H1 (cell line): ENCODE measurements around the gene FHIP2A. TPM values are rescaled to one million over a fixed set of nuclear protein-coding genes. Genes with fewer than 3 reads are reported as not detected.

Source experiments
- CTCF ChIA-PET: fragments of 300-600 bp; sonication (Branson Sonifier 250); formaldehyde crosslinking; loops from one replicate; lab custom pipeline; 2021; ENCODE audit not compliant: partially characterized antibody; lab: Charles Lee
- POLR2A ChIA-PET: fragments of 300-600 bp; sonication (Branson Sonifier 250); formaldehyde crosslinking; loops from one replicate; lab custom pipeline; 2021; ENCODE audit warnings: inconsistent platforms; ENCODE audit not compliant: partially characterized antibody; lab: Charles Lee
- DNase-seq, 2 experiments: peaks; one replicate each; pipeline versions ENCODE4 v3.0.0 to v3.0.0-alpha.2; 2010 to 2022; ENCODE audit warnings: low spot score in 2 of 2, low read depth in 1 of 2, mixed read lengths in 1 of 2
- FAIRE-seq: peaks from 2 replicates; lab custom pipeline; 2011; peaks lifted over from hg19 to GRCh38; lab: Jason Lieb, UNC
- H2AFZ ChIP-seq: 2 replicates; pipeline ENCODE4 v1.8.1; 2012; ENCODE audit warnings: low read length, inconsistent platforms
- H2AK5ac ChIP-seq: 2 replicates; pipeline ENCODE4 v1.6.1; 2013; ENCODE audit warnings: low read depth, low read length
- H2BK120ac ChIP-seq: replicated peaks from 2 replicates; pipeline ENCODE3; 2013; ENCODE audit warnings: low read depth, low read length, inconsistent platforms
- H2BK12ac ChIP-seq: 2 replicates; pipeline ENCODE4 v1.6.1; 2013; ENCODE audit warnings: low read depth, low read length
- H2BK15ac ChIP-seq: 2 replicates; pipeline ENCODE4 v1.6.1; 2013; ENCODE audit warnings: low read length
- H2BK20ac ChIP-seq: 2 replicates; pipeline ENCODE4 v1.6.1; 2013; ENCODE audit warnings: low read length
- H2BK5ac ChIP-seq: 2 replicates; pipeline ENCODE4 v1.6.1; 2013; ENCODE audit warnings: low read depth, low read length
- H3K14ac ChIP-seq: 2 replicates; pipeline ENCODE4 v1.6.1; 2013; ENCODE audit warnings: inconsistent platforms; ENCODE audit not compliant: insufficient read length
- H3K18ac ChIP-seq: 2 replicates; pipeline ENCODE4 v1.6.1; 2013; ENCODE audit warnings: low read length; ENCODE audit errors: extremely low read depth
- H3K23ac ChIP-seq: 2 replicates; pipeline ENCODE4 v1.6.1; 2013; ENCODE audit warnings: inconsistent platforms; ENCODE audit not compliant: insufficient read length
- H3K23me2 ChIP-seq: 2 replicates; pipeline ENCODE4 v1.6.1; 2013; ENCODE audit warnings: low read depth, low read length
- H3K27ac ChIP-seq: 2 replicates; pipeline ENCODE4 v1.6.1; 2011; ENCODE audit warnings: low read depth, low read length, inconsistent platforms
- H3K27me3 ChIP-seq, 4 experiments: replicated peaks in 1 of 4; 1 replicate in 1 of 4; 2 replicates in 3 of 4; pipeline versions ENCODE4 v1.6.1 to v1.8.1; 2011 to 2013; ENCODE audit warnings: low read length in 3 of 4, mild to moderate bottlenecking in 3 of 4, inconsistent platforms in 2 of 4, mixed read lengths in 2 of 4, moderate library complexity in 1 of 4; ENCODE audit not compliant: control insufficient read depth in 3 of 4, insufficient read depth in 3 of 4; ENCODE audit errors: extremely low read depth in 1 of 4
- H3K36me3 ChIP-seq, 4 experiments: 2 replicates each; pipeline versions ENCODE4 v1.6.1 to v1.8.1; 2011 to 2013; ENCODE audit warnings: mild to moderate bottlenecking in 4 of 4, low read length in 3 of 4, moderate library complexity in 2 of 4, control low read depth in 1 of 4, inconsistent platforms in 1 of 4; ENCODE audit not compliant: insufficient read depth in 4 of 4, control insufficient read depth in 2 of 4
- H3K4ac ChIP-seq: replicated peaks from 2 replicates; pipeline ENCODE3; 2013; ENCODE audit warnings: low read length, low read depth, mixed read lengths, inconsistent platforms; ENCODE audit not compliant: insufficient read length
- H3K4me1 ChIP-seq, 4 experiments: replicated peaks in 1 of 4; 1 replicate in 1 of 4; 2 replicates in 3 of 4; pipeline versions ENCODE4 v1.6.1 to v1.8.1; 2011 to 2013; ENCODE audit warnings: low read length in 3 of 4, inconsistent platforms in 2 of 4, mixed read lengths in 1 of 4; ENCODE audit not compliant: insufficient read depth in 4 of 4, control insufficient read depth in 3 of 4
- H3K4me2 ChIP-seq, 2 experiments: 2 replicates each; pipeline versions ENCODE4 v1.6.1 to v1.8.1; 2011 to 2013; ENCODE audit warnings: low read depth in 2 of 2, low read length in 2 of 2, control low read depth in 1 of 2, inconsistent platforms in 1 of 2, mild to moderate bottlenecking in 1 of 2; ENCODE audit not compliant: insufficient read depth in 1 of 2
- H3K4me3 ChIP-seq, 4 experiments: fragments of 200-600, 300-600 bp in 1 of 4; sonication (generic), shearing (Covaris generic), sonication (Bioruptor Twin) in 1 of 4; 2 replicates each; pipeline versions ENCODE4 v1.5.1 to v1.8.1; 2011 to 2016; ENCODE audit warnings: low read length in 4 of 4, low read depth in 3 of 4, control low read depth in 2 of 4, inconsistent platforms in 2 of 4, mild to moderate bottlenecking in 2 of 4, mixed read lengths in 1 of 4, moderate library complexity in 1 of 4; ENCODE audit not compliant: insufficient read depth in 2 of 4; ENCODE audit errors: extremely low read depth in 1 of 4
- H3K56ac ChIP-seq: replicated peaks from 2 replicates; pipeline ENCODE3; 2013; ENCODE audit warnings: low read depth, mild to moderate bottlenecking, mixed read lengths, low read length, inconsistent platforms; ENCODE audit not compliant: insufficient read length
- H3K79me1 ChIP-seq: 2 replicates; pipeline ENCODE4 v1.6.1; 2013; ENCODE audit warnings: low read depth, low read length, control low read depth
- H3K79me2 ChIP-seq, 2 experiments: 2 replicates each; pipeline versions ENCODE4 v1.6.1 to v1.8.1; 2012 to 2013; ENCODE audit warnings: low read length in 2 of 2, mild to moderate bottlenecking in 2 of 2, inconsistent platforms in 1 of 2; ENCODE audit not compliant: insufficient read depth in 2 of 2, control insufficient read depth in 1 of 2
- H3K9ac ChIP-seq, 4 experiments: replicated peaks in 1 of 4; 1 replicate in 1 of 4; 2 replicates in 3 of 4; pipeline versions ENCODE4 v1.6.1 to v1.8.1; 2011 to 2013; ENCODE audit warnings: low read depth in 3 of 4, low read length in 3 of 4, control low read depth in 2 of 4, mild to moderate bottlenecking in 2 of 4, moderate library complexity in 2 of 4, inconsistent platforms in 1 of 4; ENCODE audit errors: extremely low read depth in 1 of 4
- H3K9me3 ChIP-seq, 2 experiments: 2 replicates each; pipeline versions ENCODE4 v1.6.1 to v1.8.1; 2012 to 2013; ENCODE audit warnings: mild to moderate bottlenecking in 2 of 2, moderate library complexity in 2 of 2, control low read depth in 1 of 2, inconsistent platforms in 1 of 2, low read depth in 1 of 2, low read length in 1 of 2, mixed read lengths in 1 of 2; ENCODE audit not compliant: insufficient read depth in 2 of 2
- H4K20me1 ChIP-seq, 2 experiments: replicated peaks in 1 of 2; 2 replicates each; pipeline versions ENCODE3 to v1.8.1; 2011 to 2013; ENCODE audit warnings: inconsistent platforms in 2 of 2, low read length in 2 of 2, mild to moderate bottlenecking in 1 of 2; ENCODE audit not compliant: insufficient read depth in 2 of 2, control insufficient read depth in 1 of 2
- H4K5ac ChIP-seq: 2 replicates; pipeline ENCODE4 v1.6.1; 2013; ENCODE audit warnings: low read length, low read depth, mixed read lengths, inconsistent platforms; ENCODE audit not compliant: insufficient read length
- H4K8ac ChIP-seq: 2 replicates; pipeline ENCODE4 v1.8.0; 2013; ENCODE audit warnings: mild to moderate bottlenecking, moderate library complexity, low read length, inconsistent platforms; ENCODE audit not compliant: insufficient read depth; ENCODE audit errors: extremely low read depth
- H4K91ac ChIP-seq: replicated peaks from 2 replicates; pipeline ENCODE3; 2013; ENCODE audit warnings: low read length, mixed read lengths, inconsistent platforms; ENCODE audit not compliant: insufficient read length
- CBX5 ChIP-seq: fragments of 300-800, 300-1000 bp; sonication (generic); IDR thresholded peaks from 2 replicates; pipeline ENCODE4 v1.7.1; 2016; ENCODE audit warnings: antibody characterized with exemption, low read length, low read depth
- EZH2 ChIP-seq: fragments of 200-600 bp; sonication (generic); IDR thresholded peaks from 2 replicates; pipeline ENCODE4 v1.7.1; 2012; ENCODE audit warnings: low read depth, mild to moderate bottlenecking, moderate library complexity, low read length, inconsistent platforms; ENCODE audit not compliant: severe bottlenecking
- FOSL1 ChIP-seq: IDR thresholded peaks from 2 replicates; pipeline ENCODE4 v1.6.1; 2011; ENCODE audit warnings: mild to moderate bottlenecking, low read depth, low read length, moderate library complexity; ENCODE audit not compliant: insufficient read depth
- GABPA ChIP-seq: IDR thresholded peaks from 2 replicates; pipeline ENCODE4 v1.6.1; 2011; ENCODE audit warnings: mild to moderate bottlenecking, low read length, moderate library complexity, borderline replicate concordance; ENCODE audit not compliant: insufficient read depth
- GTF2F1 ChIP-seq: IDR thresholded peaks from 2 replicates; pipeline ENCODE4 v1.6.1; 2012; ENCODE audit warnings: low read depth, low read length, improper control_type of control experiment, borderline replicate concordance
- KDM5A ChIP-seq: fragments of 200-600 bp; IDR thresholded peaks from 2 replicates; pipeline ENCODE4 v1.7.1; 2012; ENCODE audit warnings: mild to moderate bottlenecking, low read length, inconsistent platforms, mixed read lengths
- MAFK ChIP-seq: IDR thresholded peaks from 2 replicates; pipeline ENCODE4 v1.6.1; 2012; ENCODE audit warnings: low read depth, mild to moderate bottlenecking, improper control_type of control experiment, low read length
- MAX ChIP-seq: IDR thresholded peaks from 2 replicates; pipeline ENCODE4 v1.6.1; 2012; ENCODE audit warnings: inconsistent platforms
- POLR2AphosphoS5 ChIP-seq: IDR thresholded peaks from 2 replicates; pipeline ENCODE4 v1.6.1; 2011; ENCODE audit warnings: low read depth, low read length
- SIX5 ChIP-seq: IDR thresholded peaks from 2 replicates; pipeline ENCODE4 v1.6.1; 2011; ENCODE audit warnings: mild to moderate bottlenecking, low read depth, low read length
- TAF1 ChIP-seq: IDR thresholded peaks from 2 replicates; pipeline ENCODE4 v1.6.1; 2011; ENCODE audit warnings: mild to moderate bottlenecking, low read depth, low read length
- TEAD4 ChIP-seq: IDR thresholded peaks from 2 replicates; pipeline ENCODE4 v1.6.1; 2012; ENCODE audit warnings: low read depth, low read length, inconsistent platforms, mixed read lengths
- YY1 ChIP-seq: IDR thresholded peaks from 2 replicates; pipeline ENCODE4 v1.6.1; 2011; ENCODE audit warnings: low read depth, mild to moderate bottlenecking, low read length
- ZNF274 ChIP-seq: IDR thresholded peaks from 2 replicates; pipeline ENCODE4 v1.7.0; 2012; ENCODE audit warnings: low read length, borderline replicate concordance; ENCODE audit errors: extremely low read depth
- WGBS, 2 experiments: shearing (Covaris generic) in 1 of 2; methylation state at CpG; one replicate each; pipeline versions ENCODE4 v1.1.6 to v1.1.7; 2013 to 2015; ENCODE audit warnings: low lambda C conversion rate in 2 of 2, mixed read lengths in 2 of 2, inconsistent platforms in 1 of 2, low coverage in 1 of 2, missing lambda C conversion rate in 1 of 2; ENCODE audit not compliant: insufficient replicate concordance in 2 of 2, insufficient coverage in 1 of 2, insufficient read length in 1 of 2; ENCODE audit errors: extremely low coverage in 1 of 2, missing lambda C conversion rate in 1 of 2; 5-methylcytosine and 5-hydroxymethylcytosine counted together
- polyA plus RNA-seq, 7 experiments: library from polyadenylated mRNA; depleted of rRNA in 3 of 7; stranded (reverse) in 5 of 7; unstranded in 2 of 7; fragments of >200 nt in 5 of 7; fragments of 200-250 nt in 2 of 7; gene quantifications; 1 replicate in 5 of 7; 2 replicates in 1 of 7; 4 replicates in 1 of 7; pipeline versions ENCODE4 v1.2.1 to v1.2.3, GENCODE V29; 2011 to 2013; ENCODE audit warnings: missing spikeins in 2 of 7, mixed read lengths in 2 of 7
- total RNA-seq: library from RNA; stranded (reverse); fragmentation: NEBNext Ultra II Directional; extraction: Animal tissue kit (Norgen Biotek cat#: 25700); gene quantifications from 2 replicates; pipeline ENCODE4 v1.2.1, GENCODE V29; 2021

The FHIP2A gene
- total and polyA plus RNA-seq, 2 of the 8 experiments (the other 6 are each of a cell fraction or from before 2014, with no cell fraction given), result 4.5 to 15.0 TPM

- Histone ChIP-seq H3K36me3 (peaks cover 0 to 31% (median 2%) of the 10 kb centered on the region in 4 experiments; a peak in 4 of 8 replicates), H2AK5ac (no peak overlapping the region), H3K23me2 (no peaks in the 10 kb centered on the region), H3K4me2 (no peak overlapping the region), H3K79me2 (no peaks in the 10 kb centered on the region), H3K4ac (no peak overlapping the region), H3K9ac (no peak overlapping the region), H3K27ac (no peak overlapping the region), H3K9me3 (no peaks in the 10 kb centered on the region), H2BK5ac (no peak overlapping the region), H3K23ac (no peak overlapping the region), H3K4me1 (no peaks in the 10 kb centered on the region), H4K20me1 (no peaks in the 10 kb centered on the region), H4K5ac (no peak overlapping the region), H4K8ac (no peak overlapping the region), H3K79me1 (no peaks in the 10 kb centered on the region), H2BK15ac (no peak overlapping the region), H2BK20ac (no peak overlapping the region), H4K91ac (no peak overlapping the region), H3K18ac (no peak overlapping the region), H3K56ac (no peak overlapping the region), H3K14ac (no peak overlapping the region), H2BK12ac (no peak overlapping the region), H3K27me3 (no peaks in the 10 kb centered on the region), H3K4me3 (no peak overlapping the region), H2AFZ (no peak overlapping the region), H2BK120ac (no peak overlapping the region)
- POLR2A ChIA-PET, result no interaction called here
- WGBS, 2 experiments, result 88% methylated on average over 7 of the region's 7 CpGs; no CpG with 5 or more reads in 1 of the 2 experiments
- DNase-seq, result no peak
- no peak for FAIRE-seq
- CTCF ChIA-PET, result interaction anchor here (0.7 kb wide), 1 partner anchor 274 kb away, joined by 3 read pairs; no protein-coding TSS in a partner anchor
- TF ChIP-seq MAFK, result no peak
- no peak for TF ChIP-seq CBX5
- TF ChIP-seq SIX5, result no peak
- no peak for TF ChIP-seq TEAD4
- TF ChIP-seq EZH2, result no peak
- TF ChIP-seq GTF2F1, result no peak
- TF ChIP-seq FOSL1, result no peak
- TF ChIP-seq ZNF274, result no peak
- TF ChIP-seq GABPA, result no peak
- TF ChIP-seq KDM5A, result no peak
- TF ChIP-seq YY1, result no peak
- TF ChIP-seq POLR2AphosphoS5, result no peak
- no peak for TF ChIP-seq TAF1
- TF ChIP-seq MAX, result no peak
Measured at GRCh38 chr10:114855776-114856543, 34.4 kb downstream of the FHIP2A start.
